ENCODE measurements around the gene PRDM7. TPM values are rescaled to one million over a fixed set of nuclear protein-coding genes. Genes with fewer than 3 reads are reported as not detected.
"Not testable (repeated sequence)": the region's sequence is repeated elsewhere in the genome, so short reads cannot be mapped to it uniquely, and the experiment has no call there.

The PRDM7 gene
- total and polyA plus RNA-seq, 12 donors: not detected

- Histone ChIP-seq H3K4me1 (replicated peaks in 1 of 2) (no peaks in the 10 kb centered on the region), H3K9me3 (replicated peaks in 1 of 3) (no peaks in the 10 kb centered on the region), H3K36me3 (replicated peaks in 1 of 2) (no peaks in the 10 kb centered on the region), H3K4me3 (no peak overlapping the region), H3K27ac (no peak overlapping the region), H3K27me3 (no peaks in the 10 kb centered on the region)
- 68 to 82% (median 76%) methylated on average over 2 to 22 of the region's 22 CpGs for WGBS, 4 donors
- TF ChIP-seq CTCF (IDR thresholded peaks at IDR 0.05): no peak
- no peak for TF ChIP-seq POLR2A (IDR thresholded peaks at IDR 0.05)
- DNase-seq: no peak
- intact Hi-C loops (cut with DNase I): no loop called here
Observed at GRCh38 chr16:90010676-90011507, 66.2 kb downstream of the PRDM7 start.

- no peak overlapping the region for H3K27ac ChIP-seq
- intact Hi-C loops (cut with DNase I): no loop called here
- TF ChIP-seq CTCF (IDR thresholded peaks at IDR 0.05) (no peak), POLR2A (IDR thresholded peaks at IDR 0.05) (no peak)
- H3K4me1 ChIP-seq (replicated peaks in 1 of 2): no peaks in the 10 kb centered on the region
- no peaks in the 10 kb centered on the region for H3K36me3 ChIP-seq (replicated peaks in 1 of 2)
- no peaks in the 10 kb centered on the region for H3K27me3 ChIP-seq
- H3K4me3 ChIP-seq: no peak overlapping the region
- no peak for DNase-seq
- H3K9me3 ChIP-seq (replicated peaks in 1 of 3): no peaks in the 10 kb centered on the region
- 82 to 91% (median 86%) methylated on average over 7 to 22 of the region's 22 CpGs for WGBS, 4 donors
Observed at GRCh38 chr16:90009172-90009899, 67.8 kb downstream of the PRDM7 start.

DNA sequence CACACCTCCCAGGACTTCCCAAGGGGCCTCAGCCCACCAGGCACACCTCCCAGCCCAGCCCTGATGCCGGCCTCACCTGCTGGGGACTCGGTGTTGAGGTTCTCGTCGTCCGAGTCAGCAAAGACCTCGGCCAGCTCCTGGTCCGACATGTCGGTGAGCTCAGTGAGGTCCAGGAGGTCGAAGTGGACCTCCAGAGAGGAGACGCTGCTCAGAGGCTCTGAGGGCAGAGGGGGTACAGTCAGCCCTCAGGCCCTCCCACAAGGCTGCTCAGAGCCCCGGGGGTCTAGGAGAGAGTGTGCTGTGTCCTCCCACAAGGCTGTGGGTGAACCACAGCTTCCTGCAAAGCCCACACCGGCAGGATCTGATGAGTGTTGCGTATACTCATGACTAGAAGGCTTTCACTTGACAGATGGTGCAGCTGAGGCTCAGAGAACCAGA lies 68.4 kb downstream of the PRDM7 start:
- TF ChIP-seq POLR2A (IDR thresholded peaks at IDR 0.05) (no peak), CTCF (IDR thresholded peaks at IDR 0.05) (no peak)
- Histone ChIP-seq H3K27ac (no peak overlapping the region), H3K36me3 (replicated peaks in 1 of 2) (no peaks in the 10 kb centered on the region), H3K4me3 (no peak overlapping the region), H3K4me1 (replicated peaks in 1 of 2) (no peaks in the 10 kb centered on the region), H3K9me3 (replicated peaks in 1 of 3) (no peaks in the 10 kb centered on the region), H3K27me3 (no peaks in the 10 kb centered on the region)
- 69 to 87% (median 75%) methylated on average over 5 to 13 of the region's 13 CpGs for WGBS, 4 donors
- intact Hi-C loops (cut with DNase I): no loop called here
- no peak for DNase-seq

- H3K36me3 ChIP-seq (replicated peaks in 1 of 2); H3K27me3 ChIP-seq; DNase-seq; H3K4me3 ChIP-seq; intact Hi-C loops (cut with DNase I); H3K9me3 ChIP-seq (replicated peaks in 1 of 3); H3K27ac ChIP-seq; H3K4me1 ChIP-seq (replicated peaks in 1 of 2): not testable (repeated sequence)
- WGBS, 4 donors: 77 to 92% (median 81%) methylated on average over 8 to 13 of the region's 13 CpGs
Observed at GRCh38 chr16:90007635-90008234, 69.4 kb downstream of the PRDM7 start.

Data from adrenal gland (tissue), 12 donors.